BLaER1 (cell line): ENCODE measurements around the gene KRT40.

Source experiments
- H3K27ac ChIP-seq: shearing (Covaris generic); formaldehyde crosslinking; 2 replicates; pipeline ENCODE4 v1.8.1; 2022
- H3K27me3 ChIP-seq: shearing (Covaris generic); formaldehyde crosslinking; 2 replicates; pipeline ENCODE4 v1.8.1; 2022
- H3K36me3 ChIP-seq: shearing (Covaris generic); formaldehyde crosslinking; 2 replicates; pipeline ENCODE4 v1.8.1; 2022
- H3K4me1 ChIP-seq: shearing (Covaris generic); formaldehyde crosslinking; 2 replicates; pipeline ENCODE4 v1.8.1; 2022
- H3K4me2 ChIP-seq: shearing (Covaris generic); formaldehyde crosslinking; 2 replicates; pipeline ENCODE4 v1.8.1; 2022
- H3K4me3 ChIP-seq: shearing (Covaris generic); formaldehyde crosslinking; 2 replicates; pipeline ENCODE4 v1.8.1; 2022
- H3K9ac ChIP-seq: shearing (Covaris generic); formaldehyde crosslinking; 2 replicates; pipeline ENCODE4 v1.8.1; 2022
- H3K9me3 ChIP-seq: shearing (Covaris generic); formaldehyde crosslinking; 2 replicates; pipeline ENCODE4 v1.8.1; 2022
- H4K20me1 ChIP-seq: shearing (Covaris generic); formaldehyde crosslinking; 2 replicates; pipeline ENCODE4 v1.8.1; 2022
- Cebpa-rat ChIP-seq: shearing (Covaris generic); IDR thresholded peaks from 2 replicates; pipeline ENCODE4 v1.8.1; 2022

KRT40 gene

DNA sequence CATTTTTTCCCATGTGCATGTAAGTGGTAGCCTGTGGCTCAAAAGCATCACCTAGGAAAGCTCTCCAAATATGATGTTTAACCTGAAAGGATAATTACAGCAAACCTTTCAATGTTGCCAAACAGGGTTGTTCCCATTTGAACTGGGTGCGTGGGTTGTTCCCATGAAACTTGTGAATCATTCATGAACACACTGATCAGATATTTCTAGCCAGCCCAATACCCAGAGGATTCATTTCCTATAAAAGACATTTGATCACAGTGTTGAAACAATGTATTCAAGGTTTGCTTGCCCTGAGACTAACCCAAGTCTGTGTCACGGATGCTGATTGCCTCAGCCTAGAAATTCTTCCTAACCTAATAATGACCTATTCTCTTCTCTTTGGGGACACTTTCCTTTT, 30.2 kb downstream of the KRT40 start:
- Histone ChIP-seq H4K20me1 (no peaks in the 10 kb centered on the region), H3K27ac (no peak overlapping the region), H3K4me1 (no peaks in the 10 kb centered on the region), H3K4me3 (no peak overlapping the region), H3K36me3 (no peaks in the 10 kb centered on the region), H3K9ac (no peak overlapping the region), H3K9me3 (no peaks in the 10 kb centered on the region), H3K27me3 (no peaks in the 10 kb centered on the region), H3K4me2 (no peak overlapping the region)
- no peak for TF ChIP-seq Cebpa-rat

DNA sequence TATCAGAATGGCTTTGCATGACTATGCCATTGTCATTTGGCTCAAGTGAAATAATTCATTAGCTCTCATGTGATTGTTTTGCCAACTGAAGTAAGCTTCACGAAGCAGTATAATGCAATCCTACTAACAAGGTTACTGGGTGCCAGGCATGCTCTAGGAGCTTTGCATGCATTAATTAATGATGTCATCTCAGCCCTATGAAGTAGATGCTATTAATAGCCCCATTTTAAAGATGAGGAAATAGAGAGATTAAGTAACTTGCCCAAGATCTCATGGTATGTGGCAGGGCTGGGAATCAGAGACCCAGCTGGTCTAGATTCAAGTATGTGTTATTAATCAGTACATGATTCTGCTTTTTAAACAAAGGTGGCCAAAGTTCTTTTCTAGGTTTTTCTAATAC, 31.5 kb downstream of the KRT40 start:
- no peak for TF ChIP-seq Cebpa-rat
- no peaks in the 10 kb centered on the region for H3K4me1 ChIP-seq
- no peaks in the 10 kb centered on the region for H4K20me1 ChIP-seq
- no peak overlapping the region for H3K9ac ChIP-seq
- H3K27me3 ChIP-seq, result no peaks in the 10 kb centered on the region
- H3K36me3 ChIP-seq, result no peaks in the 10 kb centered on the region
- no peak overlapping the region for H3K27ac ChIP-seq
- no peak overlapping the region for H3K4me3 ChIP-seq
- no peaks in the 10 kb centered on the region for H3K9me3 ChIP-seq
- H3K4me2 ChIP-seq, result no peak overlapping the region

DNA sequence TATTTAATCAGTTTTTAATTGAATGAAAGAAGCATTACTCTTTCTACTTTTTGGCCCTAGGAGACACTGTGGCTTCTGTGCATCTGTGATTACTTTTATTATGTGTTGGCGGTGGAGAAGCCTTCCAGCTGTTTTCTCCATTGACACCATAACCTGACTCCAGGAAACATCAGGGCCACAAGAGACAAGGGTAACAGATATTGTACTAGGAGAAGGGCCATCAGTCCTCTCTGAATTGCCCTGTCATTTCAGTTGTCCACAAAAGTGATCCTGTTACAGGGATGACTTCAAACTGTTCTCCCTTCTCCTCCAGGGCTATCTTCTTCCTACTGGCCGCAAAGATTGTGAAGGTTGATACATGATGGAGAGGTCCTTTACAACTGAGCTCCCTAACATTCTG, 32.0 kb downstream of the KRT40 start:
- Histone ChIP-seq H3K4me2 (no peak overlapping the region), H3K9ac (no peak overlapping the region), H3K27me3 (no peaks in the 10 kb centered on the region), H3K27ac (no peak overlapping the region), H3K4me3 (no peak overlapping the region), H4K20me1 (no peaks in the 10 kb centered on the region), H3K36me3 (no peaks in the 10 kb centered on the region), H3K4me1 (no peaks in the 10 kb centered on the region), H3K9me3 (no peaks in the 10 kb centered on the region)
- TF ChIP-seq Cebpa-rat, result no peak

DNA sequence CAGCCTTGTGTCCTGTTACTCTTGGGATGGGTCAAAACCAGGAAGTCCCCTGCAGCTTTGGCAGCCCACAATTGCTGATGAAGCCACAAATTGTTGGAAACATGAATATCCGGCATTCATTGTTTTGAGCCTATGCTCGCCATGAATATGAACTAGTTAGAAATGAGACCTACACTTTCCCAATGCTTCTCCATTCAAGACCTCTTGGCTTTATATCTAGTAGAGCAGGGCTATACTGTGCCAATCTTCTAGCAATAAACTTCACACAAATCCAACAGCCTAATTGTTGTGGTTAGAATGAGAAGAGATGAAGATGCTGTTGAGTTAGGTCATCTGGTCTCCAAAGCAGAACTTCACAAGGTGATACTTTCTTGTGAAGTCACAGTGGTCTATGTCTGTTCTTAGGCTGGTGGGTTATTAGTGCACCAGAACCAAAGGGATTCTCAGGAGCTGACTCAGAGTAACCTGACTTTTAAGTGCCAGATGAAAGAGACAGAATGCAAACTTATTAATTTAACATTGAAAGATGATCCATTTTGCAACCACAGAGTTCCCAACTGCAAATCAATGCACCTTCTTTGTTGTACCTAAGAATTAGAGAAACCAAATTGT, 33.0 kb downstream of the KRT40 start:
- no peaks in the 10 kb centered on the region for H3K9me3 ChIP-seq
- no peak overlapping the region for H3K9ac ChIP-seq
- H4K20me1 ChIP-seq, result no peaks in the 10 kb centered on the region
- H3K4me1 ChIP-seq, result no peaks in the 10 kb centered on the region
- no peak overlapping the region for H3K4me3 ChIP-seq
- H3K27ac ChIP-seq, result no peak overlapping the region
- H3K27me3 ChIP-seq, result no peaks in the 10 kb centered on the region
- TF ChIP-seq Cebpa-rat, result no peak
- H3K36me3 ChIP-seq, result no peaks in the 10 kb centered on the region
- no peak overlapping the region for H3K4me2 ChIP-seq

DNA sequence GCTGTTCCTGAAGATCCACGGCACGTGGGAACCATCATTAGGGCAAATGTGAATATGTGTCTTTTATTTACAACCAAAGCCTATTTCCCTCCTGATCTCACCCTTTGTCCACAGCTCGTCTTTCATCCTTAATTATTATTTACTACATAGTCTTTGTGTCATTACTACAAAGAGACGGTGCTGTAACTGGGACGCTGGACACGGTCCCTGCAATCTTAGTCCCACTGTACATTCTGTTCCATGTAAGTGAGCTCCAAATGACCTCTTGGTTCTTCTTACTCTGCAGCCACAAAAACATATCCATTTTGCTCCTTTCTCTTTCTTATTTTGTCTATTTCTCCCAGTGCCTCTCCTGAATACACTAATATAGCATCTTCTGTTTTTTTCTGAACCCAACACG, 34.0 kb downstream of the KRT40 start:
- Histone ChIP-seq H3K36me3 (no peaks in the 10 kb centered on the region), H3K27ac (no peak overlapping the region), H3K27me3 (no peaks in the 10 kb centered on the region), H4K20me1 (no peaks in the 10 kb centered on the region), H3K9ac (no peak overlapping the region), H3K4me2 (no peak overlapping the region), H3K4me1 (no peaks in the 10 kb centered on the region), H3K4me3 (no peak overlapping the region), H3K9me3 (no peaks in the 10 kb centered on the region)
- no peak for TF ChIP-seq Cebpa-rat

DNA sequence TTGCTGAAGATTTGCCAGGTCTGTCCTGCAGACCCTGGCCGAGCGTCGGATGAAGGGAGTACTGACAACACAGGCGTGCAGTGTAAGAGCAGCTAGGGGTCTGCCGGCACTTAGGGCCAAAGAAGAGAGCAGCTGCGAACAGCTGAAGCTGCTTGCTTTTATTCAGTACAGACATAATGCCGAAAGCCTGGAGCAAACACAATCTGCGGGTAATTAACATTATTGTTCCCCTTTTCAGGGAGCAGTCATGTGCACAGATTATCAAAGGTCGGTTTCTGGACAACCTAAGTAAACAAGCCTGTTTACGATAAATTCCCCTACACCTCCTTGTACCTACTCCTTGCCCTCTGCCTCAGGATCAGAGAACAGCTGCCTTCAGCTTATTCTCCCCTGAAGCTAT, 34.7 kb downstream of the KRT40 start:
- no peaks in the 10 kb centered on the region for H3K27me3 ChIP-seq
- no peak overlapping the region for H3K4me2 ChIP-seq
- no peak overlapping the region for H3K9ac ChIP-seq
- H4K20me1 ChIP-seq, result no peaks in the 10 kb centered on the region
- H3K27ac ChIP-seq, result no peak overlapping the region
- no peaks in the 10 kb centered on the region for H3K9me3 ChIP-seq
- no peaks in the 10 kb centered on the region for H3K36me3 ChIP-seq
- H3K4me3 ChIP-seq, result no peak overlapping the region
- no peaks in the 10 kb centered on the region for H3K4me1 ChIP-seq
- TF ChIP-seq Cebpa-rat, result no peak

DNA sequence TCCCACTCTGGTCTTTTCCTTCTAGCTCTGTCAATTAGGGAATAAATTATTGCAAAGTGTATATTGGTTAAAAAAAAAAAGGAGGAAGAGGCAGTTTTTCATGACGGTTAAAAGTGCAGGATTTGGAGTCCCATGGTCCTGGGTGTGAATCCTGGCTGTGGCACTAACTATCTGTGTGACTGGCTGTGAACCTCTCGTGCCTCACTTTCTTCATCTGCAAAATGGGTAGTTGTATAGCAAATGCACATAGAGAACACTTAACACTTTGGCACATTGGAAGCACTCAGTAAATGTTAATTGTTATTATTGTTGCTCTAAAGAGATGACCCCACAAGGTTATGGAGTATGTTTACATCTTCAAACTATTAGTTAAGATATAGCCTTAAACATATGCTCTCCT, 36.2 kb downstream of the KRT40 start:
- H4K20me1 ChIP-seq, result no peaks in the 10 kb centered on the region
- H3K27me3 ChIP-seq, result no peaks in the 10 kb centered on the region
- no peaks in the 10 kb centered on the region for H3K9me3 ChIP-seq
- no peak overlapping the region for H3K27ac ChIP-seq
- TF ChIP-seq Cebpa-rat, result no peak
- H3K4me2 ChIP-seq, result no peak overlapping the region
- H3K4me1 ChIP-seq, result no peaks in the 10 kb centered on the region
- H3K4me3 ChIP-seq, result no peak overlapping the region
- no peaks in the 10 kb centered on the region for H3K36me3 ChIP-seq
- no peak overlapping the region for H3K9ac ChIP-seq

DNA sequence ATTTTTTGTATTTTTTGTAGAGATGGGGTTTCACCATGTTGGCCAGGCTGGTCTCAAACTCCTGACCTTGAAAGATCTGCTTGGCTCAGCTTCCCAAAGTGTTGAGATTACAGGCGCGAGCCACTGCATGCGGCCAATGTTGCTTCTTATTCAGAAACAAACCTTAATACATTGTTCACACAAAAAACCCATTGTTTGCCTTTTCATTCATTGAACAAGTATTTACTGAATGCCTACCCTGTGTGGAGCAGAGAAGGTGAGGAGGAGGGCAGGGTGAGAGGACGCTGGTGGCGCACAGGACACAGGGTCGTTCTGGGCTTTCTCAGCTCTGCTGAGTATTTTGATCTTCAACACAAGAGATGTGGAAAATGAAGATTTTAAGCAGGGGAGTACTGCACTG, 38.7 kb downstream of the KRT40 start:
- H3K4me2 ChIP-seq, result no peak overlapping the region
- H3K27me3 ChIP-seq, result no peaks in the 10 kb centered on the region
- no peaks in the 10 kb centered on the region for H3K36me3 ChIP-seq
- H3K27ac ChIP-seq, result no peak overlapping the region
- no peaks in the 10 kb centered on the region for H3K9me3 ChIP-seq
- no peaks in the 10 kb centered on the region for H3K4me1 ChIP-seq
- no peak overlapping the region for H3K4me3 ChIP-seq
- TF ChIP-seq Cebpa-rat, result no peak
- no peak overlapping the region for H3K9ac ChIP-seq
- H4K20me1 ChIP-seq, result no peaks in the 10 kb centered on the region

DNA sequence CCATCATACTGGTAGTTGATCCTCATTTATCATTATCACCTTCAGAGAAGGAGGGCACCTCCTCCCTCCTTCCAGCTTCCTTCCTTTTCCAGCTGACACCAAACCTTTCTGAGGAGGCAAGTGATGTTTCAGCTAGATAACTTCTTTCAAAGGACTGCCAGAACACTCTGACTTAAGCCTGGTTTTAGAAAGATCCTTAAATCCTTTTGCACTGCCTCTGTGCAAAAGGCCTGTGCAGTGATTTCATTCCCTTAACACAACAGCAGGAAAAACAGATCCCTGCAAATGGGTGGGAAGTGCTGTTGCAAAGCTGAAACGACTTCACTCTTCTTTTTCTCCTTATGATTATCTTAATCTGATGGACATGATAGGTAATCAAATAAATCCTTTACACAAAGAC, 39.6 kb downstream of the KRT40 start:
- no peaks in the 10 kb centered on the region for H3K4me1 ChIP-seq
- H3K4me3 ChIP-seq, result no peak overlapping the region
- no peaks in the 10 kb centered on the region for H3K27me3 ChIP-seq
- H3K9me3 ChIP-seq, result no peaks in the 10 kb centered on the region
- TF ChIP-seq Cebpa-rat, result no peak
- H3K4me2 ChIP-seq, result no peak overlapping the region
- H3K9ac ChIP-seq, result no peak overlapping the region
- H3K27ac ChIP-seq, result no peak overlapping the region
- no peaks in the 10 kb centered on the region for H4K20me1 ChIP-seq
- no peaks in the 10 kb centered on the region for H3K36me3 ChIP-seq

DNA sequence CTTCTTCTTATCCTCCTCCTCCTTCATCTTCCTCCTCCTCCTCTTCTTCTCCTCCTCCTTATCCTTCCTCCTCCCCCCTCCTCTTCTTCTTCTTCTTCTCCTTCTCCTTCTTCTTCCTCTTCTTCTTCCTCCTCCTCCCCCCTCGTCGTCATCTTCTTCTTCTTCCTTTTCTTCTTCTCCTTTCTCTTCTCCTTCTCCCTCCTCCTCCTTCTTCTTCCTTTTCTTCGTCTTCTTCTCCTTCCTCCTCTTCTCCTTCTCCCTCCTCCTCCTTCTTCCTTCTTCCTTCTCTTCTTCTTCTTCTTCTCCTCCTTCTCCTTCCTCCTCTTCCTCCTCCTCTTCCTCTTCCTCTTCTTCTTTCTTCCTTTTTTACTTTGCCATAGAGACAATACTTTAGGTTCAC, 41.6 kb downstream of the KRT40 start:
- no peaks in the 10 kb centered on the region for H4K20me1 ChIP-seq
- no peak overlapping the region for H3K4me2 ChIP-seq
- no peak overlapping the region for H3K9ac ChIP-seq
- no peaks in the 10 kb centered on the region for H3K9me3 ChIP-seq
- H3K27me3 ChIP-seq, result no peaks in the 10 kb centered on the region
- TF ChIP-seq Cebpa-rat, result no peak
- no peaks in the 10 kb centered on the region for H3K4me1 ChIP-seq
- H3K4me3 ChIP-seq, result no peak overlapping the region
- H3K27ac ChIP-seq, result no peak overlapping the region
- no peaks in the 10 kb centered on the region for H3K36me3 ChIP-seq

DNA sequence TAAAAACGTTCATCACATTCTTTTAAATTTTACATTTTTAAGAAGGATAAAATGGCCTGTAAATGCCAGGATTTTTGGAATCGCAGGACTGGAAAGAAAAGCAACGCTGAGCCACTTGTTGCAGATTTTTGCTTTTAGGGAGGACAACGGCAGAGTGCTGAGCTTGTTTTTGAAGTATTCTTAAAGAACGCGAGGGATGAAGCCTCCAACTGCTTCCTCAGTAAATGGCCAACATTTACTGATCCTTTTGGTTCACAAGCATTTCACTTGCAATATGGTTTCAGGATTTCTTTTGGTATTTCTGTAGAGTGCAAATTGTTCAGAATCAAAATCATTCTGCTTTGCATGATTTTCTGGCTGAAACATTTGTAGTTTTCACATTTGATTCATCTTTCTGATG, 43.9 kb downstream of the KRT40 start:
- Histone ChIP-seq H3K9ac (no peak overlapping the region), H4K20me1 (no peaks in the 10 kb centered on the region), H3K27ac (no peak overlapping the region), H3K4me2 (no peak overlapping the region), H3K4me1 (no peaks in the 10 kb centered on the region), H3K9me3 (no peaks in the 10 kb centered on the region), H3K4me3 (no peak overlapping the region), H3K36me3 (no peaks in the 10 kb centered on the region), H3K27me3 (no peaks in the 10 kb centered on the region)
- no peak for TF ChIP-seq Cebpa-rat
